Tibial nerve (tissue), 4 donors: Measurements from ENCODE around the gene USP11. TPM values are rescaled to one million over a fixed set of nuclear protein-coding genes. Genes with fewer than 3 reads are reported as not detected.
"Not testable (repeated sequence)": the region's sequence is repeated elsewhere in the genome, so short reads cannot be mapped to it uniquely, and the experiment has no call there.

Source experiments
- DNase-seq, 2 donors: peaks; one replicate each; pipeline ENCODE4 v3.0.0-alpha.2; 2019; ENCODE audit warnings: low spot score in 2 of 2
- H3K27ac ChIP-seq, 4 donors: fragments of 200-600 bp; sonication (generic) in 3 of 4; one replicate each; pipeline ENCODE4 v1.5.1; 2017 to 2019; ENCODE audit warnings: mild to moderate bottlenecking in 1 of 4
- H3K27me3 ChIP-seq, 2 donors: fragments of 200-600 bp; sonication (generic) in 1 of 2; one replicate each; pipeline versions ENCODE4 v1.5.1 to v1.6.0; 2017 to 2019
- H3K36me3 ChIP-seq, 3 donors: fragments of 200-600 bp; sonication (generic); one replicate each; pipeline ENCODE4 v1.5.1; 2018 to 2019
- H3K4me1 ChIP-seq, 4 donors: fragments of 200-600 bp; sonication (generic) in 3 of 4; one replicate each; pipeline ENCODE4 v1.5.1; 2017 to 2019
- H3K4me3 ChIP-seq, 4 donors: fragments of 200-600 bp; sonication (generic) in 3 of 4; one replicate each; pipeline ENCODE4 v1.5.1; 2017 to 2019; ENCODE audit warnings: mild to moderate bottlenecking in 1 of 4, moderate library complexity in 1 of 4
- H3K9me3 ChIP-seq, 4 donors: fragments of 200-600 bp; sonication (generic) in 3 of 4; one replicate each; pipeline ENCODE4 v1.5.1; 2017 to 2019
- CTCF ChIP-seq, 5 experiments: fragments of 200-600 bp in 3 of 5; fragments of 450-650 bp in 2 of 5; sonication (generic) in 3 of 5; IDR thresholded peaks; one replicate each; pipeline ENCODE4 v1.5.1; 2016 to 2019; ENCODE audit warnings: antibody characterized with exemption in 5 of 5, mild to moderate bottlenecking in 3 of 5, moderate library complexity in 2 of 5
- EP300 ChIP-seq, 2 donors: sonication (generic); formaldehyde crosslinking; IDR thresholded peaks; one replicate each; pipeline ENCODE4 v1.6.1; 2017; ENCODE audit warnings: antibody characterized with exemption in 2 of 2, mild to moderate bottlenecking in 1 of 2
- POLR2A ChIP-seq, 2 donors: fragments of 450-650 bp; IDR thresholded peaks; one replicate each; pipeline ENCODE4 v1.6.1; 2017; ENCODE audit warnings: antibody characterized with exemption in 2 of 2, mild to moderate bottlenecking in 2 of 2, moderate library complexity in 2 of 2
- WGBS, 2 donors: methylation state at CpG; one replicate each; pipeline ENCODE4 v1.1.5; 2018; 5-methylcytosine and 5-hydroxymethylcytosine counted together
- total RNA-seq, 4 donors: library from RNA; depleted of rRNA; stranded (reverse); fragments of >200 nt; gene quantifications; one replicate each; pipeline ENCODE4 v1.1.0, GENCODE V29; 2016

Gene USP11
- total RNA-seq, 4 donors from 2014 or later, result 54.6 to 85.8 (median 63.9) TPM

- Histone ChIP-seq H3K9me3 (no peaks in the 10 kb centered on the region), H3K27ac (peak overlapping the region in 1 of 4 donors; percentile 41), H3K36me3 (no peaks in the 10 kb centered on the region), H3K4me1 (no peaks in the 10 kb centered on the region), H3K4me3 (peak overlapping the region in 1 of 4 donors; percentile 10), H3K27me3 (no peaks in the 10 kb centered on the region)
- DNase-seq, result peak in 1 of 2 donors; percentile 4
- TF ChIP-seq EP300 (IDR thresholded peaks at IDR 0.05), result peak in 1 of 2 donors; percentile 12
- TF ChIP-seq POLR2A (IDR thresholded peaks at IDR 0.05), result no peak
- WGBS, 2 donors, result 15 to 56% methylated on average over 12 to 18 of the region's 18 CpGs
Observed at GRCh38 chrX:47283015-47283771, 50.4 kb downstream of the USP11 start.

GRCh38 chrX:47284616-47285015 is 51.8 kb downstream of the USP11 start:
- DNase-seq, H3K4me3 ChIP-seq: not testable (repeated sequence)
- WGBS, 2 donors, result 89 to 93% methylated on average over 10 of the region's 10 CpGs

GRCh38 chrX:47285836-47286320 is 53.1 kb downstream of the USP11 start:
- Histone ChIP-seq H3K27ac (no peak overlapping the region), H3K4me3 (no peak overlapping the region), H3K4me1 (no peaks in the 10 kb centered on the region), H3K36me3 (no peaks in the 10 kb centered on the region), H3K27me3 (no peaks in the 10 kb centered on the region), H3K9me3 (no peaks in the 10 kb centered on the region)
- whole genome bisulfite sequencing, 2 donors, result 37 to 59% methylated on average over 6 of the region's 6 CpGs
- DNase-seq, result no peak
- no peak for TF ChIP-seq CTCF (IDR thresholded peaks at IDR 0.05)
- TF ChIP-seq POLR2A (IDR thresholded peaks at IDR 0.05), result no peak
- no peak for TF ChIP-seq EP300 (IDR thresholded peaks at IDR 0.05)

More at GRCh38 chrX:47284616-47285015, 51.8 kb downstream of the USP11 start:
- H3K27ac ChIP-seq, H3K27me3 ChIP-seq, H3K36me3 ChIP-seq, H3K4me1 ChIP-seq, H3K9me3 ChIP-seq: not testable (repeated sequence)

- Histone ChIP-seq H3K27me3 (peaks cover 0 to 7% of the 10 kb centered on the region in 2 donors), H3K4me1 (no peaks in the 10 kb centered on the region), H3K36me3 (no peaks in the 10 kb centered on the region), H3K9me3 (no peaks in the 10 kb centered on the region), H3K4me3 (no peak overlapping the region), H3K27ac (no peak overlapping the region)
- DNase-seq, result no peak
- no peak for TF ChIP-seq CTCF (IDR thresholded peaks at IDR 0.05)
- no peak for TF ChIP-seq EP300 (IDR thresholded peaks at IDR 0.05)
- no peak for TF ChIP-seq POLR2A (IDR thresholded peaks at IDR 0.05)
- WGBS, 2 donors, result 62 to 67% methylated on average over 5 of the region's 5 CpGs
Observed at GRCh38 chrX:47293106-47293505, 60.3 kb downstream of the USP11 start.

GRCh38 chrX:47296766-47297365 is 64.1 kb downstream of the USP11 start:
- no peak for DNase-seq
- Histone ChIP-seq H3K4me3 (no peak overlapping the region), H3K27ac (no peak overlapping the region), H3K4me1 (no peaks in the 10 kb centered on the region), H3K36me3 (no peaks in the 10 kb centered on the region), H3K27me3 (peaks cover 0 to 7% of the 10 kb centered on the region in 2 donors), H3K9me3 (no peaks in the 10 kb centered on the region)
- TF ChIP-seq POLR2A (IDR thresholded peaks at IDR 0.05) (no peak), EP300 (IDR thresholded peaks at IDR 0.05) (no peak), CTCF (IDR thresholded peaks at IDR 0.05) (no peak)
- WGBS, 2 donors, result 39 to 48% methylated on average over 5 of the region's 5 CpGs

- 85 to 90% methylated on average over 5 of the region's 5 CpGs for WGBS, 2 donors
- no peak for TF ChIP-seq EP300 (IDR thresholded peaks at IDR 0.05)
- no peak for TF ChIP-seq POLR2A (IDR thresholded peaks at IDR 0.05)
- TF ChIP-seq CTCF (IDR thresholded peaks at IDR 0.05), result no peak
- H3K9me3 ChIP-seq, result no peaks in the 10 kb centered on the region
- peaks cover 0 to 6% of the 10 kb centered on the region in 2 donors for H3K27me3 ChIP-seq
- no peak overlapping the region for H3K27ac ChIP-seq
- H3K4me3 ChIP-seq, result no peak overlapping the region
- no peak for DNase-seq
- no peaks in the 10 kb centered on the region for H3K4me1 ChIP-seq
- no peaks in the 10 kb centered on the region for H3K36me3 ChIP-seq
Observed at GRCh38 chrX:47297874-47298273, 65.1 kb downstream of the USP11 start.
